C4-2B (cell line): ENCODE measurements around the gene RBP3.

Experiments
- H3K27ac ChIP-seq: fragments of 450-650 bp; 2 replicates; pipeline ENCODE4 v1.5.1; 2017
- ZFX ChIP-seq: fragments of 450-650 bp; IDR thresholded peaks from 2 replicates; pipeline ENCODE4 v1.6.1; 2017
- TF ChIP-seq, protein P1 (sequence below): fragments of 450-650 bp; conservative IDR thresholded peaks from 2 replicates; pipeline ENCODE4 v1.5.1; 2017; ENCODE audit warnings: mild to moderate bottlenecking

The RBP3 gene

DNA sequence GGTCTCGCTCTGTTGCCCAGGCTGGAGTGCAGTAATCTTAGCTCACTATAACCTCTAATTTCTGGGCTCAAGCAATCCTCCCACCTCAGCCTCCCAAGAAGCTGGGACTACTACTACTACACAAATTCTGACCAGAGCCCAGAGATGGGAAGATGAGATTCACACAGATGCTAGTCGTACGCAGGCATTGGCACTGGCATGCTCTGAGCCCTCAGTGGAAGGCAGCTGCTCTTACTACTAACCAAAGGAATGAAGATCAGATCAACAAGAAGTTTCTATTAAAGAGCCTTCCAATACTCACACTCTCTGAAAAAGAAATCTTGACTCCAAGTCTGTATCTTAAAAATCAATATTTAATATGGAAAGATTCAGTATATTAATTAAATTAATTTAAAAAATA lies 15.2 kb upstream of the RBP3 start:
- no peak for TF ChIP-seq ZFX

DNA sequence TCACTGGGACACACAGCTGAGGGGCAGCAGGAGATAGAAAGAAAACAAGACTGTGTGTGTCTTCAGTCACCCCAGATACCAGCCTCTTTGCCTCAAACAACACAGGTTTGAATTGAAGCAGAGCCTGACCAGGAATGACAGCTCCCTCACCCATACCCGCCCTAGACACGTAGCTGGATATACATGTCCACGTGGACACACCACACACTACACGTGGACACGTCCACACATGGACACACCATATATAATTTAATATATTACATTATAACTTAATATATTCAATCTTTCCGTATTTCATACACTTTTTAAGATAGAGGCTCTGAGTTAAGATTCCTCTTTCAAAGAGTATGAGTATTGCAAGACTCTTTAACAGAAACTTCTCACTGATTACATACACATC lies 14.6 kb upstream of the RBP3 start:
- no peak for TF ChIP-seq ZFX
- no peak overlapping the region for H3K27ac ChIP-seq

More for the DNA sequence above, 15.2 kb upstream of the RBP3 start:
- no peak overlapping the region for H3K27ac ChIP-seq

DNA sequence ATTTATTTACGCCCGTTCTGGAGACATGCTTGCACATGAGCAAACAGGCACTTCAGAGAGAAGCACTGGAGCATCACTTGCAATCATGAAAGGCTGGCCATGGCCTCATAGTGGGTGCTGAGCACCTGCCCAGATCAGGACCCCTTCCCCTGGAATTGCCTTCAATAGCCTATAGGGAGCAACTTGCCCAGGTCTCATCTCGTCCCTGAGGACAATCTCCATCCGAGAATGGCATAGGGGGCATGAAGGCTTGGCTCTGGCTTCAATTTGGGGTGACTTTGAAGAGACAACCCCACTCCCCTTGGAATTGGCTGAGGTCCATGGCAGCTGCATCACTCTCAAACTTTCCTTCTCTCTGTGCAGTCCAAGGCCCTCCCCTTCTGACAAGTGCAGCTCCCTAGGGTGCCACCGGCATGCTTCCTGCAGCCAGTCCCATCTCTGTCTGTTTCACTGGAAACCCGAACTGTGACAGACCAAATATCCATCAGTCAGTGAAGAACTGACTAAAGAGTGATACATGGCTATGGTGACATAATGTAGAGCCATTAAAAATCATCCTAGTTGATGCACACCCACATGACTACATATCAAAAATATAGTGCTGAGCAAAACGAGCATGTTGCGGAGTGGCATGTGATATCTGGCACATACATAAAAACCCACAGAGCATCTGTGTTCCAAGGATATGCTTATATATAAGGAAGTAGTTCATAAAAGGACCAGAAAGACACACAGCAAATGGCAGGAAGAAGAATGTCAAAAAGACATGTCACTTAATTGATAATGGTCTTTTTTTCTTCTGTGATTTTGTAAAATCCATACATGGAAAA lies 13.5 kb upstream of the RBP3 start:
- no peak for TF ChIP-seq ZFX
- TF ChIP-seq, protein P1, sequence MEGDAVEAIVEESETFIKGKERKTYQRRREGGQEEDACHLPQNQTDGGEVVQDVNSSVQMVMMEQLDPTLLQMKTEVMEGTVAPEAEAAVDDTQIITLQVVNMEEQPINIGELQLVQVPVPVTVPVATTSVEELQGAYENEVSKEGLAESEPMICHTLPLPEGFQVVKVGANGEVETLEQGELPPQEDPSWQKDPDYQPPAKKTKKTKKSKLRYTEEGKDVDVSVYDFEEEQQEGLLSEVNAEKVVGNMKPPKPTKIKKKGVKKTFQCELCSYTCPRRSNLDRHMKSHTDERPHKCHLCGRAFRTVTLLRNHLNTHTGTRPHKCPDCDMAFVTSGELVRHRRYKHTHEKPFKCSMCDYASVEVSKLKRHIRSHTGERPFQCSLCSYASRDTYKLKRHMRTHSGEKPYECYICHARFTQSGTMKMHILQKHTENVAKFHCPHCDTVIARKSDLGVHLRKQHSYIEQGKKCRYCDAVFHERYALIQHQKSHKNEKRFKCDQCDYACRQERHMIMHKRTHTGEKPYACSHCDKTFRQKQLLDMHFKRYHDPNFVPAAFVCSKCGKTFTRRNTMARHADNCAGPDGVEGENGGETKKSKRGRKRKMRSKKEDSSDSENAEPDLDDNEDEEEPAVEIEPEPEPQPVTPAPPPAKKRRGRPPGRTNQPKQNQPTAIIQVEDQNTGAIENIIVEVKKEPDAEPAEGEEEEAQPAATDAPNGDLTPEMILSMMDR: no peak
- no peak overlapping the region for H3K27ac ChIP-seq

DNA sequence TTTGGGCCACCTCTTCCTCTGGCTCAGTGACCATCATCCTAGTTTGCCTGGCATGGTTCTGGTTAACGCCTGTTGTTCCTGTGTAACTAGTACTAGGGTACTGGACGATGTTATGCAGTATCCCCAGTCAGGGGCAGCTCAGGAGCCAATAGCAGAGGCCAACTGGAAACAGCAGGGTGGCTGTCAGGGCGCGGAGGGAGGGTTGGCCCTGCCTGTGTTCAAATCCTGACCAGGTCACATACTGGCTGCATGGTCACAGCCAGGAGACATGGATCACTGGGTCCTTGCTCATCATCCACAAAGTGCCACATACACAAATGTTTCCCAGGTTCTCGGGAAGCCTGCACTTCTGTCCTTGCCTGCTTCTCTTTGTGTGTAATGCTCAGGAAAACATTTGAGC lies 12.3 kb upstream of the RBP3 start:
- no peak for TF ChIP-seq ZFX
- TF ChIP-seq, protein P1: no peak
- H3K27ac ChIP-seq: no peak overlapping the region

DNA sequence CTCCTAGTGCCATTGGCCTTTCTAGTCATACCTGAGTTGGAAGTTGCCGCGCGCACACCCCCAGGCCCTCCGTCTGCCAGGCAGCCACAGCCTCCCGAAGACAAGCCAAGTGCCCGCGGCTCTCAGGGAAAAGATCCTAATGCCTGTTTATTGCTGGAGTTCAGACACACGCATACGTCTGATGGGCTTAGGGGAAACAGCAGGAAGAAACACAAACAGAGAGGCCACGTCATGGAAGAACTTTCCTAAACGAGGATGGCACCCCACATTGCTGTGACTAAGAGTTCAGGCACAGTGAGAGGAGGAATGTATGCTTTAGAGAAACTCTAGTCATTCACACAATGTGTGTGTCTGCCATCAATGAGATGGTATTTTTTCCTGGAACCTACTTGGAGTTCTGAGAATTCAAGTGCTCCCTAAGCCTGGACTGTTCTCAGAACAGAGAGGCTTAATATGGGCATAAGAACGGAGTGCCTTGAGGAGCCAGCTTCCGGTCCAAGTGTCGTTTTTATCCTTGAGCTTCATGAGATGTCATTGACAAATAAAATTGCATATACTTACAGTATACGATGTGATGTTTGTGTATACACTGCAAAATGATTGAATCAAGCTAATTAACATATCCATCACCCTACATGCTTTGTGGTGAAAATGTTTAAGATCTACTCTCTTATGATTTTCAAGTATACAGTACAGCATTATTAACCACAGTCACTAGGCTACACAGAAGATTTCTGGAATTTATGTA lies 11.6 kb upstream of the RBP3 start:
- no peak for TF ChIP-seq ZFX
- TF ChIP-seq, protein P1: no peak
- no peak overlapping the region for H3K27ac ChIP-seq

DNA sequence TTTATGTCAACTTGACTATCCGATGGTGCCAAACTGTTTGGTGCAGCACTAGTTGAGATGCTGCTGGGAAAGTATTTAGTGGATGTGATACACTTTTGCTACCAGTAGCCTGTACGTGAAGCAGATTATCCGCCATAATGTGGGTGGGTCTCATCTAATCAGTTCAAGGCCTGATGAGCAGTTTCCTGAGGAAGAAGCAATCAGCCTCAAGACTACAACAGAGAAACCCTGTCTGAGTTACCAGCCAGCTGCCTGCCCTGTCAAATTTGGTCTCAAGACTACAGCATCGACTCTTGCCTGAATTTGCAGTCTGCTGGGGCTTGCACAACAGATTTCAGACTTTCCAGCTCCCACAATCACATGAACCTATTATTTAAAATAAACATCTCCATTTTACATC lies 10.9 kb upstream of the RBP3 start:
- no peak for TF ChIP-seq ZFX
- TF ChIP-seq, protein P1: no peak
- no peak overlapping the region for H3K27ac ChIP-seq

DNA sequence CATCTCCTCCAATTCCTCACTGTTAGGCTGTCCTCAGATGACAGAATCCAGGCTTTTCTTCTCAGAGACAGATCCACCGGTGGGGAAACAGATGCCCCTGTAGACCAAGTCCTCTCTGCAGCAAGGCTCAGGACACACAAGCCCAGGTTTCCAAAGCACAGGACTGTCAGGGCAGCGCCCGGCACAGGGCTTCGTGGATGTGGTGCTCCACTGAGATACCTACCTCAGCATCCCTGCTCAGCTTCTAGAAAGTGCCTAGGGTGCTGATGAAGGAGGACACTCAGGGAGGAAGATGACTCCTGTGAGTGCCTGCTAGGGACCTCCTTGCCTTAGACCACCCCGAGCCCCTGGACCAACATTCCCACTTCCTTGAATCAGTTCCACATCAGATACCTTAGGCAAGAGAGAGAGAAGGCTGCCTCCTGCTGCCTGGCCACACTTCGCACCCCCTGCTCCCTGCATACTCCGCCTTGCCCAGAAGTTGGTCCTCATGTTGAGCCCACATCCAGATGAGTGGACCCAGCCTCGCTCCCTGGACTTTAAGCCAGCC lies 8.9 kb upstream of the RBP3 start:
- TF ChIP-seq ZFX: no peak
- TF ChIP-seq, protein P1: no peak
- no peak overlapping the region for H3K27ac ChIP-seq
